Stimulated activated CD4-positive, alpha-beta T cell treated with anti-CD3 and anti-CD28 coated beads, Interleukin-15, amount 100 ng/mL, for 24 hours (primary cell): ENCODE measurements around the gene KCNG1.
A peak's percentile ranks its signal among the peaks of the same experiment; 100 is the strongest.
"Not testable (repeated sequence)": the region's sequence is repeated elsewhere in the genome, so short reads cannot be mapped to it uniquely, and the experiment has no call there.

Experiments
- DNase-seq: peaks from one replicate; pipeline ENCODE4 v3.0.0-alpha.2; 2020

KCNG1 gene

DNA sequence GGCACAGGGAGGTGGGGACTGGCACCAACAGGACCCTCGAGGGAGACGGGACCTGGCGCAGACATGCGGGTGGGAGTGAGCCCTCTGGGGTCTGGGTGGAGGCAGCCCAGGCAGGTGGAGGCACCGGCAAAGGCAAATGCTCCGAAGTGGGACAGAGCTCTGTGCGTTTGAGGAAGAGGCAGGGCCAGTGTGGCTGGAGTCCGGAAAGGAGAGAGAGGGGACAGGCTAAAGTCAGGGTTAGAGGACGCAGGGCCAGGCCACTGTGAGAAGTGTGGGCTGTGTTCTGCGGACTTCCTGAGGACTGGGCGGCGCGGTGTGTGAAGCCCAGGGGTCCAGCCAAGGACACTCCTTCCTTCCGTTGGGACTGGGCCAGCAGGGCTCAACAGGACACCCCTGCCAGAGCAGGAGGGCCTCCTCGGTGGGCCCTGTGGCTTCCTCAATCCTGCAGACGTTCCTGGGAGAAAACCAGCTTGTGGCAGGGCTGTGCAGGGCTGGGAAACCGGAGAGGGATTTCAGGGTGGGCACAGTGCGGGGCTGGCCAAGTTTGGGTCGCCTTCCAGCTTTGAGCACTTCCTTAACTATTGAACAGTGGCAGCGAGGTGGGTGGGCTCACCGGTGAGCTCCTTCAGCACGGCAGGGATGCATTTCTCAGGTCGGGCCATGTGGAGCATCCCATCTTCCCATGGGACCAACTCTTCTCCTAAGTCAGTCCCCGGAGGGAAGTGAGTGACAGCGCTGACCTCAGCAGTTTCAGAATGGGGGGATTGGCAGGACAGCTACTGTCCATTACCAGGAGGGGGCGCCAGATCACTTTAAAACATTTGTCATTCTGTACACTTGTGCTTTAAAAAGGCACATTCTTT, 41.8 kb downstream of the KCNG1 start:
- DNase-seq, result peak; percentile 83

DNA sequence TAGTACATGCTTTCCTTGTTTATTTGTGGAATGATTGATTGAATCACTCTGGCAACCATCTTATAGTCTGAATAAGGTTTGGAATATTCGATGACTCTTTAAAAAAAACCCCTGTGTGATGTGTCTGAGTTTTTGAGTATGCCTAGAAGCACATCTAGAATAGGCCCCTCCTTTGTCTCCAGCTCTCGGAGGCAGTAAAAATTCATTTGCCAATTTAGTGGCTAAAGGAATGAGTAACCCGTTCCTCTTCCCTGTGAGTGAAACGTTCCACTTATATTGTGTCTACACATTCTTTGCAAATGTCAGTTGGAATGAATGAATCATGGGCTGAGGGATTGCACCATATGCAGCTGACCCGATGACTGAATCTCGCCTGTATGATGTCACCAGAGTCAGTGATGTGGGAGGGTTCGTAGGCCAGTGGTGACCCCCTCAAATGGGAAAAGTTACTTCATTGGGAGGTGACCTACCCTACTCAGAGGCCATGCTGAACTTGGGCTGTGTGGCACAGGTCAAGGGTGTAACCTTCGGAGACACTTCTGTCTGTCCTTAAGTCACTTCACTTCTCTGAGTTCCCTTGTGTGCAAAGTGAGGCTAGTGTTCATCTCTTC, 42.7 kb downstream of the KCNG1 start:
- DNase-seq, result peak; percentile 63

DNA sequence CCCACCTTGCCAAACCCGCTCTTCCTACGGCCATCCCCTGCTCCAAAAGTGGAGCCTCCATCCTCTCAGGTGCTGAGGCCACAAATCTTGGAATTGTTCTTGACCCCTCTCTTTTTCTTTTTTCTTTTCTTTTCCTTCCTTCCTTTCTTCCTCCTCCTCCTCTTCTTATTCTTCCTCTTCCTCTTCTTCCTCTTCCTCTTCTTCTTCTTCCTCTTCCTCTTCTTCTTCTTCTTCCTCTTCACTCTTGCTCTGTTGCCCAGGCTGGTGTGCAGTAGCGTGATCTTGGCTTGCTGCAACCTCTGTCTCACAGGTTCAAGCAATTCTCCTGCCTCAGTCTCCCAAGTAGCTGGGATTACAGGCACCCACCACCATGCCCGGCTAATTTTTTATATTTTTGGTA, 44.4 kb downstream of the KCNG1 start:
- not testable (repeated sequence) for DNase-seq

DNA sequence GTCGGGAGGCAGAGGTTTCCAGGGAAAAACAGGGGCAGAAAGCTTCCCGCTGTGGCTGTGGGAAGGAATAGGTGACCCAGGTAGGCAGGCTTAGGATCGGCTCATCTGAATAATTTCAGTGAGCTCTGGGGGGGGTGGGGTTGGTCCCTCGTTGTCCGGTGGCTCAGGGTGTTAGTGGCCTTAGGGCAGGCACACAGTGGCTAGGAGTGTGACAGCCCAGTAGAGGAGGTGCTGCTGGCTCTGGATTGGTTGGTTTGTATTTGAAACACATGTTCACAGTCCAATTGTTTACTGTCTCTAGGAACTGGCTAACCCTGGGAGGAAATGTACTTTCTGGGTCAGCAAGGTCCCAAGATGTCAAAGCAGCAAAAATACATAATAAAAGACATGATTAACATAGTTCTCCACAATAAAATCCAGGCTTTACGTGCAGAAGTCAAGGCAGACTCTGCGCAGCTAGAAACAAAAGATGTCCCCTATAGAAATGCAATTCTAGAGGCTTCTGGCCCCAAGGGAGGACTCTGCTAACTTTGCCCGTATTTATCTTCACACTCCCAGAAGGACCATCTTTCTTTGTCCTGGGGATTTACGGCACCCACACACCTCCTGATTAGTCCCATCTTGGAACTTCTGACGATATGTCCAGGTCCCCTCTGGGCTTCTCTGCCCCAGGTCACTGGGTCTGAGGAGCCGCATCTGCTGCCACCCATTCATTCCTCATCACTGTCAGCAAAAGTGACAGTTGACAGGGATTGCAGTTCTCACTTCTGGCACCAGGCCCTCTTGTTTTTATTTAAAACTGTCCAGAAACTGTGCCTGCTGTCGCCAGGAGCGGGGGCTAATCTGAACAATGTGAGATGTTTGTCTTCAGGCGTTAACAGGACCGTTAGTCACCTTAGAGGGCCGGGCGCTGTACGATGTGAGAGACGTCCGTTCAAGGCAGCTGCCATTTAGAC, 45.6 kb downstream of the KCNG1 start:
- no peak for DNase-seq

DNA sequence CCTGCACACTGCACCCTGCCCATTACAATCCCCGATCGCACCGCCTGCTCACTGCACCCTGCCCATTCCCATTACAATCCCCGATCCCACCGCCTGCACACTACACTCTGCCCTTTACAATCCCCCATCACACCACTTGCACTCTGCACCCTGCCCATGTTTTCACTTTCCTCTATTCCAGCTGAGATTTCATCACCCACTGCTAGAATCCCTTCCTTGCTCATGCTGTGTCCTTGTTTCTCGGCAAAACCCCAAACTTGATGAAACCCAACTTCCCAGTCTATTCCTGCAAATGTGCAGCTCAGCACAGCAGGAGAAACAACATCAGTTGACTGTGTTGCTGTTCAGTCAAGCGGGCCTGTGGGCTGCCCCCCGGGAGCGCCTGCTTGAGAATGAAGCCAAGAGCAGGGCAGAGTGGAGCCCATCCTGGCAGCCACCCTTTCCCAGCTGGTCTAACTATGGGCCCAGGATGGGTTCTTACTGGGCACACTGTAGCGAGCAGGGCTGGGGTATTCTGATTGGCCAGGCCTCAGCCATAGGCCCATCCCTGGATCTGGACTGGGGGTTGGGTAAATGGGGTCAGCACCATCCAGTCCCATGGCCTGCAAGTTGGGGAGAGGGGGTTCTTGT, 47.1 kb downstream of the KCNG1 start:
- no peak for DNase-seq

DNA sequence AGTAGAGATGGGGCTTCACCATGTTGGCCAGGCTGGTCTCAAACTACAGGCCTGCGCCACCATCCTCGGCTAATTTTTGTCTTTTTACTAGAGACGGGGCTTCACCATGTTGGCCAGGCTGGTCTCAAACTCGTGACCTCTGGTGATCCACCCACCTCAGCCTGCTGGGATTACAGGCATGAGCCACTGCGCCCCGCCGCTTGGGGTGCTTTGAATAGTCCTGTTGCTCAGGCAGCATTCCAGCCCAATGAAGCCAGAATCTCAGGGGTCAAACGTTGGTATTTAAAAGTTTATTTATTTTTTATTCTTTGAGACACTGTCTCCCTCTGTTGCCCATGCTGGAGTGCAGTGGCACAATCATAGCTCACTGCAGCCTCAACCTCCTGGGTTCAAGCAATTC, 53.0 kb downstream of the KCNG1 start:
- DNase-seq, result no peak

DNA sequence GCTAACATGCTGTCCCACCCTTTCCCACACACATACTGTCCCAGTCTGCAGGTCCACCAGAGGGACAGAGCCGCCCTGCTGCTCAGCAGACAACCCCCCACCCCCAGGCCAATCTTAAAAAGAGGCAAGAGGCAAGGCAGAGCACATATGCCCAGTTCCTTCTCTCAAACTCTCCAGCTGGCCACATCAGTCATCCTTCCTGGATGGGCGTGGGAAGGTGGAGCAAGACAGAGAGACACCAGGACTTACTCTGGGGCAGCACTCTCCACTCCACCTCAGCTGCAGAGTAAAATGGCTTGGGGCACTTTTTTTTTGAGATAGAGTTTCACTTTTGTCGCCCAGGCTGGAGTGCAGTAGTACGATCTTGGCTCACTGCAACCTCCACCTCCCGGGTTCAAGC, 53.5 kb downstream of the KCNG1 start:
- DNase-seq, result no peak

DNA sequence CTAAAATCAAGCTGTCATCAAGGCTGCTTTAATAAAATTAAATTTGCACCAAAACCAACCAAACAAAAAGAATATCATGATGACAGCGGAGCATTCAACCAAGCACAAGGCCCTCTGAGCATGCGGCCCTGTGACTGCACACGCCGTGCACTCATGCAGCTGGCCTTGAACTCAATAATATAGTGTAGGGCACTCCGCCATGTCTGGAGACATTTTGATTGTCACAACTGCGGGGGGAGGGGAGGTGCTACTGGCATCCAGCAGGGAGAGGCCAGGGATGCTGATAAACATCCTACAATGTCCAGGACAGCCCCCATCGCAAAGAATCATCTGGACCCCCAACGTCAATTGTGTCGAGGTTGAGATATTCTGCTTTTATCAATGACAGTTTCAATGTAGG, 54.6 kb downstream of the KCNG1 start:
- no peak for DNase-seq

DNA sequence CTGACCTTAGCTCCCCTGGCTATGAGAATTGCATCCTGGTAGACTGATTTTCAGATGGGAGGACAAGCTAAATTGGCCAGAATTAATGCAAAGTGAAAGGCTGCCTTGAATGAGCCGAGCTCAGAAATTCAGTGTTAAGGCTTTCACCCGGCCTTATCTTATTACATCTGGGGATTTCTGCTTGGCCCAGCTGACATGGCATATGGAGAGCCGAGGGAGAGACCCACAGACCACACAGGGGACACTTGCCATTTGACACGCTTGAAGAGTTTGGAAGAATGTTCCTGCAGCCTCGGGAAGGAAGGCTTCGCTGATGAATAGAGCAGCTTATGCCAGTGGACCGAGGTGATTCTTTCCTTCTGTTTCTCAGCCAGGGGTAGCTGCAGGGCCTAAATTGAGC, 55.3 kb downstream of the KCNG1 start:
- DNase-seq, result no peak

DNA sequence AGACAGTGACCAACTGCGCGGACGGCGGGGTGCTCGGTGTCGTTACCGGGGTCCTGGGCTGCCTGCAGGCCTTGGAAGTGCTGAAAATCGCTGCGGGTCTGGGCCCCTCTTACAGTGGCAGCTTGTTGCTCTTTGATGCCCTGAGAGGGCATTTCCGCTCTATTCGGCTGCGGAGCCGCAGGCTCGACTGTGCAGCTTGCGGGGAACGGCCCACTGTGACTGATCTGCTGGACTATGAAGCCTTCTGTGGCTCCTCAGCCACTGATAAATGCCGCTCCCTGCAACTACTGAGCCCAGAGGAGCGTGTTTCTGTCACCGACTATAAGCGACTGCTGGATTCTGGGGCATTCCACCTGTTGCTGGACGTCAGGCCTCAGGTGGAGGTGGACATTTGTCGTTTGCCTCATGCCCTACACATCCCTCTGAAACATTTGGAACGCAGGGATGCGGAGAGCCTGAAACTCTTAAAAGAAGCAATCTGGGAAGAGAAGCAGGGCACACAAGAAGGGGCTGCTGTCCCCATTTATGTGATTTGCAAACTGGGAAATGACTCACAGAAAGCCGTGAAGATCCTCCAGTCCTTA, 63.3 kb downstream of the KCNG1 start:
- no peak for DNase-seq

DNA sequence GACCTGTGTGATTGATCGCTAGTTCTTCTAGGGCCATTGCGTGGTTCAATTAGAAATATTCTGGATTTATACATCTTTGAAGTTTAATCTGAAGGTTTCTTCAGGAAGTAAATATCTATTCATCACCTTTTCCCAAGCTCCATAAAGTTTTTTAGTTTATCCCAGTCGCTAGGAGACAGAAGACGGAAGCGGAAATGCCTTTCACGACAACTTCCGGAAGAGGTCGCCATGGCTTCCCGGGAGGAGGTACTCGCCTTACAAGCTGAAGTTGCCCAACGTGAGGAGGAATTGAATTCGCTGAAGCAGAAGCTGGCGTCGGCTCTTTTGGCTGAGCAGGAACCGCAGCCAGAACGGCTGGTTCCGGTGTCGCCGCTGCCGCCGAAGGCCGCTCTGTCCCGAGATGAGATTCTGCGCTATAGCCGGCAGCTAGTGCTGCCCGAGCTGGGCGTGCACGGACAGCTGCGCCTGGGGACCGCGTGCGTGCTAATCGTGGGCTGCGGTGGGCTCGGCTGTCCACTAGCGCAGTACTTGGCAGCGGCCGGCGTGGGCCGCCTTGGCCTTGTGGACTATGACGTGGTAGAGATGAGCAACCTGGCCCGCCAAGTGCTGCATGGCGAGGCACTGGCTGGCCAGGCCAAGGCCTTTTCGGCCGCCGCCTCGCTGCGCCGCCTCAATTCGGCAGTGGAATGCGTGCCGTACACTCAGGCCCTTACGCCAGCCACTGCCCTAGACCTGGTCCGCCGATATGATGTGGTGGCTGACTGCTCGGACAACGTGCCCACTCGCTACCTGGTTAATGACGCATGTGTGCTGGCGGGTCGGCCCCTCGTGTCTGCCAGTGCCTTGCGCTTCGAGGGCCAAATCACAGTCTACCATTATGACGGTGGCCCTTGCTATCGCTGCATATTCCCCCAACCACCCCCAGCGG, 64.0 kb downstream of the KCNG1 start, which contains the start of gene MOCS3:
Gene MOCS3 (plus strand): TSS at position 204 of the 928 bp plus-strand sequence. CDS start 25 bp downstream, at position 229.
- DNase-seq, result peak; percentile 81

DNA sequence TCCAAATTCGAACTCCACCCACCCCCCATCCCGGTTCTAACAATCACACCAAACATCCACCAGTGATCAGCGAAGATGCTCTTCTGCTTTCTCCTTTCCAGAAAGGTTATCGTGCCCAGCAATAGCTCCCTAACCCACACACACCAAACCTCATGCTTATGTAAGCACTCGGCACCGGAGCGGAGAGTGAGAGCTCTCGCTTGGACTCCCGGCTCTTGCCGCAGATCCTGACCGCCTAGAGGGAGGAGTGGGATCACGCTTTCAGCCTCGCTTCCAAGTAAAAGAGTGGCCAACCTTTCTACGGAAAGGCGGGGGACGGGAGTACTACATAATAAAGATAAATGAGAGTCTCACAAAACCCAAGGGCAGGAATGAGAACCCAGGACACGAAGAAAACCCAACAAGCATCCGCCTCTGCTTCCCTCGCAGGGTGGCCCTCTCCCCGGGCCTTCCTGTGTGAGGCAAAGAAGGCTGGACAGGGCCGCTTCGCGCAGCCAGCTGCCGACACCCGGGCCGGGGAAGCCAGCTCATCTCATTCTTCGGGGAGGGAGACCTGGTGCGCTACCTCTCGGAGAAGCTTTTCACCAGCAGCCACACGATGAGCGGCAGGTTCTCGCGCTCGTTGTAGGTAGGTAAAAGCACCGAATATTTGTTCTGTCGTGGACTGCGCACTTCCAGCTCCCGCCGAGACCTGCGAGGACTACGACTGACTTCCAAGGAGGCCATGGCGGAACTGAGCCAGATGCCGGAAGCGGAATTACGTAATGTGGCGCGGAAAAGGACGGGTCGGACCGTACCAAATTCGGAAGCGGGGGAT, 64.9 kb downstream of the KCNG1 start, which contains the start of gene DPM1:
Gene DPM1 (minus strand): TSS at position 735 of the 817 bp plus-strand sequence. CDS start 9 bp downstream, at position 726.
- DNase-seq, result peak; percentile 91

DNA sequence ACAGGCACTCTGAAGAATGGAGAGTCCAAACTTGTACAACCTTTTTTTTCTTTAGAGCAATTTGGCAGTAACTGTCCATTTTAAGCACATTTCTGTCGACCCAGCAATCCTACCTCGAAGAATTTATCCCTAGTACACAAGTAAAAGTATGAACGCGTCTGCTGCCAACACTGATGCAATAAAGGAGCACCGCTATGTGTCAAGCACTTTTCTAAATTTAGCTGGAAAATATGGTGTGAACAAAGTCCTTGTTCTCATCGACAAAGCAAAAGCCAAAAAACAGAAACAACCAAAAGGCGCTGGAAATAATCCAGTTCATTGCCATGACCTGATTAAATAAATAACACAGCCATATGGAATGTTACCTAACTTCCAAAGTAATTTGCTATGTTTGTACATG, 65.6 kb downstream of the KCNG1 start:
- DNase-seq, result no peak

DNA sequence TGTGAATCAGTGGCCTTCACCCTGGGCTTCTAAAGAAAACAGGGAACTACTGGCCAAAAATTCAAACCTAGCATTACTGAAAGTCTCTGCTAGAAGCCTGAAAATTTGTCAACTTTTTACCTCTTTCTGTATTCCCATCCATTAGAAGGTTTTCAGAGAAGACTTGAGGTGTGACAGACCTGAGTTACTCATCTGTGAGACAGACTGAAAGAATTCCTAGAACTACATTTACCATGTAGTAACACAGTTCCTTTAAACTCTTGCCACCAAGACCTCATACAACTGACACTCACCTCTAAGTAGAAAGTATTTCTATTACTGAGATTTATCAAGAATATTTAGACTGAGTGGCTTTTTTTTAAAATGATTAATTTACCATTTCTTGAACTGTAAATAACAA, 69.1 kb downstream of the KCNG1 start:
- no peak for DNase-seq
